G401 (cell line): ENCODE measurements around the gene CTBP2. TPM values are rescaled to one million over a fixed set of nuclear protein-coding genes. Genes with fewer than 3 reads are reported as not detected.
"Not testable (repeated sequence)": the region's sequence is repeated elsewhere in the genome, so short reads cannot be mapped to it uniquely, and the experiment has no call there.

Experiments used
- DNase-seq: peaks from one replicate; pipeline ENCODE4 v3.0.0-alpha.2; 2015; ENCODE audit warnings: low spot score
- in situ Hi-C: cut with HindIII; loops from 2 replicates; pipeline ENCODE4 v1.10.0; 2016; ENCODE audit warnings: low sequenced_read_pairs, mixed read lengths
- total RNA-seq: library from RNA; depleted of rRNA; stranded (reverse); fragments of >200 nt; shearing (Covaris generic); gene quantifications from 2 replicates; pipeline ENCODE4 v1.2.3, GENCODE V29; 2014

CTBP2 gene
- total RNA-seq, 1 experiment from 2014 or later = 98.5 TPM

DNA sequence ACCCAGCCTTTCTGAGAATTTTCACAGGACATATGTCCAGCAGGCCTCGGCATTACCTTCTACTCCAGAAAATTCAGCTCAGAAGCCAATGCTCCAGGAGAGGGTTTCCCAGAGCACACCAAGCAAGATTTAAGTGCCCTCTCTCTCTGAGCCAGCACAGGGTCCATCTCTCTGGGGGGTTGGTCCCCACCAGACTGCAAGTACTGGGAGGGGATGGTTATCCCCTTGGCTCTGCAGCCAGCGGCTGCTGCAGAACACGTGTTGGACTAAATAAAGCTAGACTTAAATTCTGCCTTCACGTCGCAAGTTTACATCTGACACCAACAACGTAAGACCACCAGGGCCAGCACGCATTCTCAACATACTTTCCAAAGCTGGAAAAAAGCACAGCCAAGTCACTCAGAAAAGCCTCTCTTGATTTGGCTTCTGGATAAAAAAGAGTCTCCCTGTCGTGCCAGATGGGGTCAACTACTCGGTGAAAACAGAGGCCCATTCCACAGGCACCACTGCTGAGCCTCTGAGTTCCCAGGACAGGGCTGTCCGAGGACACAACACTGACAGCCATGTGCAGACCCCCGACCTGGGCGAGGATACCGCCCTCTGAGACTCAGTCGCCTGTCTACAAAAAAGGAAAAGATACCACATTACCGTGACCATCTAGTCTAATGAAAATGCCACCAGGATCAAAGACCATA lies 77.3 kb downstream of the CTBP2 start:
- DNase-seq = no peak
- in situ Hi-C loops = no loop called here

DNA sequence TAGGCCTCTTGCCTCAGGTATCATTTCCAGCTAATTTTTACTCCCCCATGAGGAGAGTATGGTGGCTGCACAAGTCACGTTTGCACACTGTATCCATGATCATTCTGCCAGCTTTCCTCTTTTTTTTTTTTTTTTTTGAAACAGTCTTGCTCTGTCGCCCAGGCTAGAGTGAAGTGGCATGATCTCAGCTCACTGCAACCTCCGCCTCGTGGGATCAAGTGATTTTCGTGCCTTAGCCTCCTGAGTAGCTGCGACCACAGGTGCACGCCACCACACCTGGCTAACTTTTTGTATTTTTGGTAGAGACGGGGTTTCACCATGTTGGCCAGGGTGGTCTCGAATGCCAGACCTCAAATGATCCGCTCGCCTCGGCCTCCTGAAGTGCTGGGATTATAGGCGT lies 77.9 kb downstream of the CTBP2 start:
- in situ Hi-C loops, DNase-seq: not testable (repeated sequence)

DNA sequence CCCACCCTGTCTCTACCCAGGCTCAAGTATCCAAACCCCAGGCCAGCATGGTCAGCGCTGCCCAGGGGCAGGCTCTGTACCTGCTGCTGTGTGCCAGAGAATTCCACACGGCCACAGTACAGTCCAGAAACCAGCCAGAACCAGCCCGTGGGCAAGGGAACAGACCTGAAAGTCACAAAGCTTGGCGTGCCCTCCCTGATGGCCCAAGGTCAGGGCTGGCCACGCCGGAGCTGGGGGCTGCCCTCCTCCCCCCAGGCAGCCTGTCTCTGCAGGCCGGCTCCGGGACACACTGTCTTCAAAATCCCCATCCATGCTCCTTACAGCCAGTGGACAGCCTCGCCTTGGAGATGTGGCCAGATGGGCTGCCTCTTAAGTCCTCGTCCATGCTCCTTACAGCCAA lies 78.4 kb downstream of the CTBP2 start:
- no peak for DNase-seq
- in situ Hi-C loops = no loop called here

DNA sequence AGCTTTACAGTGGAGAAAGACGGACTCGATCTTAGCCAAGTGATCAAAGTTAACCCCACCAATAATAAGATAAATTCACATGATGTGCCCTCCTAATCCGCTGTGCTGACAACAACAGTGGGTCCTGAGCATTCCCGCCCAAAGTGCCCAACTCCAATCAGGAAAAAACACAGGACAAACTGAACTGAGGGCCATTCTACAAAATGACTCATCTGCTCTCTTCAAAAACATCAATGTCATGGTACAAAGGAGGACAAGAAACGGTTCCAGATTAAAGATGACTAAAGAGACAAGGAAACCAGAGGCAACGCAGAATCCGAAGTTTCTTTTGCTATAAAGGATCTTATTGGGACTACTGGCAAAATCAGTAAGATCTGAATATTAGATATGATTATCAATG lies 79.4 kb downstream of the CTBP2 start:
- DNase-seq = no peak
- in situ Hi-C loops = no loop called here

DNA sequence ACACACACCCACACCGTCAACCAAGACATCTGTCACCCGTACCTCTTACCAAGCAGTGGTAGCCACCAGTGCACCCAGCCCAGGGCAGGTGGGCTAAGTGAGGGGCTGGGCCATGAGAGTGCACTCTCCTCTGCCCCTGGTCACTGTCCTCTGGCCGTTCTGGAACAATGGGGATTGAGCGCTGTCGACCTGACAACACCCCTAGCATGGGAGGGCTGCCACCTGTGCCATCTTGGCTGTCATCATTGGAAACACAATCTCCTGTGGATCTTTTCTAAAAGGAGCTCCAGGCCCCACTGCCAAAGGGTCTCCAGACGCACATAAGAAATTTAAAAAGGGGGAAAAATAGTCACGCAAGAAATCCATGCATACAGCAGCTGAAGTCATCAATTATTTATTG lies 80.1 kb downstream of the CTBP2 start:
- in situ Hi-C loops = no loop called here
- no peak for DNase-seq

DNA sequence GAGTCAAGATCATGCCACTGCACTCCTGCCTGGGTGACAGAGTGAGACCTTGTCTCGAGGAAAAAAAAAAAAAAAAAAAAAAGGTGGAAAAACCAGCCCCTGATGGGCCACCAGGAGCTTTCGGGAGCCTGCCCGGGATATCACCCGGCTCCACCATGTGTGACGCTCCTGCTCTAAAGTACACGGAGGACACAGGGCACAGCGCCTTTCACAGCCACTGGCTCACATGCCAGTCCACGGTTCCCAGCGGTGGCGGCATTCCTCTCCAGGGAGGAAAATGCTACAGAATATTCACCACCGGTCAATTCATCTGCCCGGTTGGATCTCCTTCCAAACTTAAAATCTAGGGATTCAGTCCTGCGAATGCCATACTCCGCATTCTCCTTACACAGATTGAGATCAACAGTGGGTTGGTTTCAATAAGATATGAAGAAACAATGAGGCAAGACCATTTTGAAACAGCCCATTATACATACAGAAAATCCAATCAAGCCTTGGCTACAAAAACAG lies 81.2 kb downstream of the CTBP2 start:
- in situ Hi-C loops = no loop called here
- DNase-seq = no peak

DNA sequence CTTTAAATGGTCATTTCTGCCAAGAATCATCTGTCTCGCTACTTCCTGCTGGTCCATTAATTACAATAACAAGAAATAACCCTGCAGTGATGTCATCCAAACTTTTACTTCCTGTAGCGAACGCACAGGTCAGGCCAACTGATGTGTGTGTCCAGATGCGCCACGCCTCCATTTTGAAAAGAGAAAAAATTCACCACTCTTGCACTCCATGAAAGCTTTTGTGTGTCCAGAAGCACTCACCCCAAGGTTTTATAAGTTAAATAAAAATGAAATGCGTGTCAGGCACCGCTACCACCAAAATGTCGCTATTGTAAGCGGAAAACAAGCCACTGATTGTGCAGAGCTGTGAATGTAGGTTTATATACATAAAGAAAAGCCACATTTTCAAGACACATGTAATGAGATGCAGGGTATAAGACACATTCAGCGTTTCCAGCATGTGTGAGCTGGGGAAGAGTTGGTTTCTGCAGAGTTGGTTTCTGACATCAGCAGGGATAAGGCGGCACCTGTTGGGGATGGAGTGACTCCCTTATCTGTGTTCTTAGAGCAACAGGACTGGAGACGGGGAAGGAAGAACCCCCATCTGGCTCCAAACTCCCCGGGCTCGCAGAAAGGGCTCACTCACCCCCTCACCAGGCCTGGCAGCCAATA lies 83.3 kb downstream of the CTBP2 start:
- no peak for DNase-seq
- in situ Hi-C loops = no loop called here

DNA sequence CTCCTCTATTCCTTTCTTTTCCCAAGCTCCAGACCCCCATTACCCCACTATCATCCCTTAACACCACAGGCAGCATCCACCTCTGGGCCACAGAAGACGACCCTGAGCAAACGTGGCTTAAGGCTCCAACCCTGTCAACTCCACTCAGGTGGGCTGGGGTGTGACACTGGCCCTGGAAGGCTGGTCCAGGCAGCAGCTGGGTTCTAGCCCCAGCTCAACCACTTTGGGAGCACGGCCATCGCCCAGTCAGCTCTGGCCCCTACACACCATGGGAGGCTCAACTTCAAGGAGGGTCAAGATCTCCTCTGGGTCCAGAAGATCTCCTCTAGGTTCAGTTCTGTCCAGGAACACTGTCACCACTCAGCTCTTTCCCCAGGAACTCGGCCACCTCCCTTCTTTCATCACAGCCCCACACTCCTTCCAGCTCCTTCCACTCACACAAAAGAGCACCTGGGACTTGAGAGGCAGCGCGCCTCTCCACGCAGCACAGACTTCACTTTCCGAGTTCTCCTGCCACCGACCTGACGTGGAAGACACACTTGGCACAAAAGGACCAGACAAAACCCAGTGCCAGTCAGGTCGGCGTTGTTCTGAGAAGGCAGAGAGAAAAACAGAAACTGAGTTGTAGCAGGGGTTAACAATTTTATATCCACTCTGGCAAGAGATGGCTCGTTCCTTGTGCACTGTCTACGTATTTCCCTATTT lies 84.1 kb downstream of the CTBP2 start:
- in situ Hi-C loops = no loop called here
- DNase-seq = no peak

DNA sequence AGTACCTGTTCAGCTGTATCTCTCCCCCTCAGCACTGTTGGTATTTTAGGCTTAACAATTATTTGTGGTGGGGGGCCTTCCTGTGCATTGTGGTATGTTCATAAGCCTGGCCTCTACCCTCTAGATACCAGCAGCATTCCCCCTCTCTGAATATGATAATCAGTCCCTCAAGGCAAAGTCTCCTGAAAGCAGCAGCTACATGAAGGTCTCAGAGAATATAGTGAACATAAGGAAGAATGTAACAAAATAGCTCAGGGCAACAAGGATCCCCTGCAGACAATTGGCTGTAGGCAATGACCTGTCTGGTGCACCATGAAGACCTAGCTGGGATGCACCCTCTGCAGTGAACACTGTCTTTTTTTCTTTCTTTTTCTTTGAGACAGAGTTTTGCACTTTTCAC lies 86.4 kb downstream of the CTBP2 start:
- in situ Hi-C loops = no loop called here
- no peak for DNase-seq

DNA sequence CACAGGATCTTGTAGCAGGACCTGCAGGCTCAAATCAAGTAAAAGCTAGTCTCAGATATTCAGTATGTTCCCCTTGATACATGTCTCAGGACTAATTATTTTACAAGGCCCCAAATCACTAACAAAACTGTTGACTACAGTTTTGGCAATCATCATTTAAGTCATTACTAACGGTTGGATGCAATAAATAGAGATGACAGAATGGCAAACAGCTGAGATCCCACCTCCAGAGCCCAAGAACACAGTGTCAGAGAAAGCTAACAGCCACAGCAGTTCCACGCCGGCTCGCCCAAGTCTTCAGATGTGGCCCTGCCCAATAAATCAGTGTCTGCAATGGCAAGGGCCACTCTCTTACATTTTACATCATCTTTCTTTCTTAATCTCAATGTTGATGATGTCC lies 87.6 kb downstream of the CTBP2 start:
- in situ Hi-C loops = no loop called here
- DNase-seq = no peak

DNA sequence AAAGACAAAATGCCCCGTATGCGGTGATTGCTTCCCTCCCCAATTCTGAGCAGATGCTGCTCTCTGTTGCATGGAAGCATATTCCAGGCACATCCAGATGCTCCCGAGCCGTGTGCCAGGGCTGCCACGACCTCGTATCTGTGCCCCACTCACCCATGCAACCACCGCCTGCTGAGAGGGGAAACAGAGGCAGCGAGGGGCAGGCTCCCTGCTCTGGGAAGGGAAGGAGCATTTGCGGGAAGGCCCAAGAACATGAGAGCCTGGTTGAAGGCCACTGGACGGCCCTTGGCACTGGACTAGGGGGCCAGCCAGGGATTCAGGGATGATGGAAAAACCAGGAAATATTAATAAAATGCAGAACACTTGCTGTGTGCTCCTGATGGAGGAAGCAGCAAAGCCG lies 89.4 kb downstream of the CTBP2 start:
- DNase-seq = no peak
- in situ Hi-C loops = no loop called here

DNA sequence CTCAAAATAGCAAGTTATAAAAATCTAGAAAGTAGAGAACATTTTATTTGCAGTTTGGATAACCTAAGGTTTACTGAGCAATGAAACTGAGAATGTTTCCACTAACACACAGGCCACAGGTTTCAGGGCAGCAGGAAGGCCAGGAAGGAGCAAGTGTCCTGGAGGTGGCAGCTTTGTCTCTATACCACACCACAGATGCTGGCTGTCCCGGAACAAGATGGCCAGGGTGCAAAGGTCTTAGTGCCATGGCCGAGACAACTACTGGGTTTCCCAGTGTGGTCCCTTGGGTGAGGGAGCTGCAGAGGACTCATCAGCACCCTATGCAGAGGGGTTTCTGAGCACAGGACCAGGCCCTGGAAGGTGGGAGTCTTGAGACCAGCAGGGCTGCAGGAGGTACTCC lies 92.0 kb downstream of the CTBP2 start:
- no peak for DNase-seq
- in situ Hi-C loops = no loop called here

DNA sequence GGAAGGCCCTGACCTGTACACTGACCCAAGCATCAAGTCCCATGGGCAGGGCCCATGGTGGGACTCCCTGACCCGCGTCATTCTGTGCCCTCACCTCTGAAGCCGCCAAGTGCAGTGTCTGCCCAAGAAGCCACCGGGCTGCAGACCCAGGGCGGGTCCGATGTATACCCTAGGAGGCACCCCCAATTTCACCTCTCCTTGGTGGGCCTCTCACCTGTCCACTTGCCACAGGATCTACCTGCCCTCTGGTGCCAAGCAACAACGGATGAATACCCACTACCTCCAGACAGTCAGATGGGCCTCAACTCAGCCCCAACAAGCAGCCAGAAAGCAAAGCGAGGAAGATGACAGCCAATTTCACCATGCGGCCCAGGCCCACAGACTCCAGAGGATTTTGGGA lies 92.6 kb downstream of the CTBP2 start:
- in situ Hi-C loops = no loop called here
- no peak for DNase-seq

DNA sequence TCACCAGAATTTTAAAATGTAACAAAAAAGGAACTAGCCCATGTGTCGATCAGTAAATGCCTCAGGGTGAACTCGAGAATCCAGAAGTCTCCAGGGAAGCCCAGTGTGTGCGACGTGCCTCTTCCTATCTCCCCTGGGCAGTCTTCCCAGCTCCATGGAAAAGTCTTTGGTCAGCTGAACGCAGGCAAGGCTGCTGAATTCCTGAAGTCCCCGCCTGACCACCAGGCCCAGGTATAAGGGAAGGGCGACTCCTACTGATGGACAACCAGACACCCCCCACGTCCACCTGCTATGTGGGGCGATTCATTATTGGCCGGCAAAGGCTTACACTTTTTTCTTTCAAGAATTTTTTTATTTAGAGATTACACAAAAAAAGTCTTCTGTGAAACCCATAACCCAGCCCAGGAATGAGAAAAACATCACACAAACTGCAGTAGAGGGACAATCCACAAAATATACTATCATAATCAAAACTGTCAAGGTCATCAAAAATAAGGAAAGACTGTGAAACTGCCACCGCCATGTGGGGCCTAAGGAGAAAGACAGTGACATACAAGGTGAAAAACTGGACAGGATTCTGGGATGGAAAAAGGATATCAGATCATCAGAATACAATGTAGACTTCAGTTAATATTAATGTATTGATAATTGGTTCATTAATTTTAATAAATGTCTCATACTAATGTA lies 93.5 kb downstream of the CTBP2 start:
- DNase-seq = no peak
- in situ Hi-C loops = no loop called here

DNA sequence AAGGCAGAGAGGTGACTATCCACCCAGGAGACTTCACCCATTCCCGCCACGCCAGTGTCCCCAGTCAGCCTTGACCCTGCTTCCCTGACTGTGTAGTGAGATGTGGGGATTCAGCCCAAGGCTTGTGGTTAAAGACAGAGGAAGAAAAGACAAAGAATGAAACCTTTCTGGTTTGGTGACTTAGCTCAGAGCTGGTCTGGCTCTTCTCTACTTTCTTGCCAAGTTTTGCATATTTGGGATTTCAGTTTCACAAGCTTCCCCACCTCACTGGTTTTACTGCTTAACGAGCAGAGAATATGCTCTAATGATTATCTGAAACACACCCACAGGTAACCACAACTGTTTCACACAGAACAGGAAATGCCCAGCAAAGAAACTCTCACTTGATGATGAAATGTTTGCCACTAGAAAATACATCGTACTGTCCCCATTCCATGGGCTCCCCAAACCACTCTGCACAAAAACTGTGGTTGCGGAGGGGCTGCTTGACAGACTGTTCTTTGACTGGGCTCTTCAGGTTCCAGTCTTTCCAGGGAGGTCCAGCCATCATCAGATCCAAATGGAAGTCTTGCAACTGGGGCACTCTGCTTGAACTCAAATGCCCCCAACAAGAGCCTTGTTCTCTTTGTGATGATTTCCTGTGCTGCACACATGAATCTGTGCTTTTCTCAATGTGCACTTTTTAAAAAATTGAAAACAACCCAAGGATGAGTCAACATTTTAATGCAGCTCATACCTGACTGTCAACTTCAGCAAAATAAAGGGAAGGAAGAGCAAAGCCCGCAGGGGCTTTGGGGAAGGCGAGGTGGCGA lies 95.5 kb downstream of the CTBP2 start:
- no peak for DNase-seq
- in situ Hi-C loops = no loop called here

DNA sequence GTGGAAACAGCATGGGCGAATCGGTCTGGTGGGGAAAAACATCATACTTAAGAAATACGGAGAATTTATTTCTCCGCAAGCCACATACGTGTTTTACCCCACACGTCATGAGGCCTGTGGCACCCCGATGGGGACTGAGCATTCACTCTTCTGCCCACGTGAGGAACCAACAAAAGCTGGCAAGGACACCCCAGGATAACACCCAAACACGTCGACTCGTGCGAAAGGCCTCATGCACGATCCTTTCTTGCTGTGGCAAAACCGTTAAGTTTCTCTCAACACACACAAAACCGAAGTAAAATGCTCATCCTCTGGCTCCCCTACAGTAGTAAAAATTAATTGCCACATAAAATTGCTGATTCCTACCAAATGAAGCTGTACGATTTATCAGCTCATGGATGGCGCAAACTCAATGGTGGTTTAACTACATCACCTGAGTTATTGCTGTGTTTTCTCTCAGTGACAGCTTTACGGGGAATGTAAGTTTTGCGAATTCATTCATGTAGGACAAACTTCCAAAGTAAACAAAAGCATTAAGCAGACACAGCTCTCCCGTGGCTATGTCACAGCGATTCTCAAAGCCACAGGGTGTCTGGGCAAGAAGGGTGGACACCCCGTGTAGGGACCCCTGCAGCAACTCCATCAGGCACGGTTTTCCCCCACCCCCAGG lies 97.0 kb downstream of the CTBP2 start:
- in situ Hi-C loops = no loop called here
- no peak for DNase-seq

DNA sequence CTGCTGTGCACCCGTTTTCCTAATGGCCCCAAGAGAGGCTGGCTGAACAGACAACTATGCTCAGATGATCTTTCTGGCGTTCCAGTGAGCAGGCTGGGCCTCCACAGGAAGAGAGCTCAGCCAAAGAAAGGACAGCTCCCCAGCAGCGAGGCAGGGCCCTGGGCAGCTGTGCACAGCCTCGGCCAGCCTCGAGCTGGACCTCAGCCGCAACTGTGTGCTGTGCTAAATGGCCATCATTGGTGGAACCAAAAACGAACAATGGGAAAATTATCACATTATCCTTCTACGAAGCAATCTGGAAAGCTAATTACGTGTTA lies 97.5 kb downstream of the CTBP2 start:
- no peak for DNase-seq
- in situ Hi-C loops = no loop called here

DNA sequence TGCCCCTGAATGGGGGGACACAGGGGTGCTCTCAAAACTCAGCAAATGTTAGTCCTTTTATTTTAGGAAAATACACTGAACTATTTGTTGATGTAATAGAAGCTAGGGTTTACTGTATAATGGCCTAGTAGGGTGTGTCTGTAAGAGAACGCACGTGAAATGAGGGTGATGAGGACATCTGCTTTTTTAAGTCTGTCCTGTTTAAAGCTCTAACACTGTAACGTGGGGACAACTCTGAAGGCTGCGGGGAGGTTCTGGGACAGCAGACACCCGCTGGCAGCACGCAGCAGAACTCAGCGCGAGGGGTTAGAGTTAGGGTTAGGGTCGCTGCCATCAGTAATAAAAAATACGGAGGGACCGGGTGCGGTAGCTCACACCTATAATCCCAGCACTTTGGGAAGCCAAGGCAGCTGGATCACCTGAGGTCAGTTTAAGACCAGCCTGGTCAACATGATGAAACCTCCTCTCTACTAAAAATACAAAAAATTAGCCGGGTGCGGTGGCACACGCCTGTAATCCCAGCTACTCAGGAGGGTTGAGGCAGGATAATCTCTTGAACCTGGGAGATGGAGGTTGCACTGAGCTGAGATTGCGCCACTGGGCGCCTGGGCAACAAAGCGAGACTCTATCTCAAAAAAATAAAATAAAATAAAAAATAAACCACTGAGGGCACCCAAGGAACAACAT lies 98.0 kb downstream of the CTBP2 start:
- in situ Hi-C loops = no loop called here
- no peak for DNase-seq
